BJ (cell line): Measurements from ENCODE around the gene R3HCC1L. TPM values are rescaled to one million over a fixed set of nuclear protein-coding genes. Genes with fewer than 3 reads are reported as not detected.

Experiments
- CTCF ChIA-PET: fragments of 350-600 bp; formaldehyde crosslinking; extraction: SDS; loops from one replicate; lab custom pipeline; 2021; ENCODE audit warnings: antibody characterized with exemption, inconsistent platforms; lab: Yijun Ruan, JAX
- POLR2A ChIA-PET: fragments of 300-600 bp; sonication (Branson Sonifier 250); formaldehyde crosslinking; extraction: SDS; loops from one replicate; lab custom pipeline; 2021; ENCODE audit warnings: antibody characterized with exemption; lab: Charles Lee
- DNase-seq: peaks from one replicate; pipeline ENCODE4 v3.0.0-alpha.2; 2011; ENCODE audit warnings: low read depth
- H3K27me3 ChIP-seq: 2 replicates; pipeline ENCODE4 v1.6.0; 2011; ENCODE audit warnings: low read length; ENCODE audit not compliant: control insufficient read depth, insufficient read depth
- H3K36me3 ChIP-seq: 2 replicates; pipeline ENCODE4 v1.5.1; 2011; ENCODE audit warnings: low read length; ENCODE audit not compliant: control insufficient read depth, insufficient read depth
- H3K4me3 ChIP-seq: 2 replicates; pipeline ENCODE4 v1.5.1; 2011; ENCODE audit warnings: low read depth, mild to moderate bottlenecking, control low read depth, low read length
- CTCF ChIP-seq: IDR thresholded peaks from 2 replicates; pipeline ENCODE4 v1.5.1; 2011; ENCODE audit warnings: low read depth, mild to moderate bottlenecking, control low read depth, inconsistent platforms, low read length, moderate library complexity; ENCODE audit not compliant: insufficient read depth
- polyA plus RNA-seq: library from polyadenylated mRNA; depleted of rRNA; stranded (reverse); fragments of >200 nt; gene quantifications from 2 replicates; pipeline ENCODE4 v1.2.3, GENCODE V29; 2011

The R3HCC1L gene
- polyA plus RNA-seq, 1 experiment: 5.6 TPM

- no peak for TF ChIP-seq CTCF
- ChIA-PET CTCF (interaction anchor here (0.9 to 1.7 kb wide), 3 partner anchors 8 to 137 kb away, joined by 3 read pairs; no protein-coding TSS in a partner anchor), POLR2A (no interaction called here)
- Histone ChIP-seq H3K36me3 (peaks cover 32% of the 10 kb centered on the region), H3K4me3 (no peak overlapping the region), H3K27me3 (no peaks in the 10 kb centered on the region)
- no peak for DNase-seq
Measured at GRCh38 chr10:98256692-98257091, 122.2 kb downstream of the R3HCC1L start.

- CTCF ChIA-PET: interaction anchor here (1.1 to 2.5 kb wide), 2 partner anchors 9 to 137 kb away, joined by 3 to 11 read pairs; no protein-coding TSS in a partner anchor
- H3K27me3 ChIP-seq: no peaks in the 10 kb centered on the region
- TF ChIP-seq CTCF: no peak
- POLR2A ChIA-PET: no interaction called here
- no peak overlapping the region for H3K4me3 ChIP-seq
- peaks cover 35% of the 10 kb centered on the region for H3K36me3 ChIP-seq
- DNase-seq: no peak
Measured at GRCh38 chr10:98257198-98257597, 122.7 kb downstream of the R3HCC1L start.

- ChIA-PET CTCF (interaction anchor here (2.5 kb wide), 1 partner anchor 137 kb away, joined by 11 read pairs; no protein-coding TSS in a partner anchor), POLR2A (no interaction called here)
- DNase-seq: no peak
- Histone ChIP-seq H3K4me3 (no peak overlapping the region), H3K36me3 (peaks cover 34% of the 10 kb centered on the region), H3K27me3 (no peaks in the 10 kb centered on the region)
- no peak for TF ChIP-seq CTCF
Measured at GRCh38 chr10:98257961-98258360, 123.5 kb downstream of the R3HCC1L start.

- no peaks in the 10 kb centered on the region for H3K27me3 ChIP-seq
- POLR2A ChIA-PET: no interaction called here
- peak; percentile 25 for DNase-seq
- no peak for TF ChIP-seq CTCF
- CTCF ChIA-PET: interaction anchor here (0.6 to 2.5 kb wide), 3 partner anchors 136 to 1747 kb away, joined by 3 to 11 read pairs (median 4); no protein-coding TSS in a partner anchor
- no peak overlapping the region for H3K4me3 ChIP-seq
- peaks cover 30% of the 10 kb centered on the region for H3K36me3 ChIP-seq
Measured at GRCh38 chr10:98258683-98259454, 124.4 kb downstream of the R3HCC1L start.

- H3K27me3 ChIP-seq: no peaks in the 10 kb centered on the region
- H3K4me3 ChIP-seq: no peak overlapping the region
- ChIA-PET POLR2A (no interaction called here), CTCF (interaction anchor here (0.6 to 2.5 kb wide), 3 partner anchors 135 to 1748 kb away, joined by 3 to 11 read pairs (median 4); no protein-coding TSS in a partner anchor)
- no peak for TF ChIP-seq CTCF
- H3K36me3 ChIP-seq: peaks cover 27% of the 10 kb centered on the region
- DNase-seq: no peak
Measured at GRCh38 chr10:98259606-98260315, 125.3 kb downstream of the R3HCC1L start.
